Stimulated activated CD8-positive, alpha-beta memory T cell treated with anti-CD3 and anti-CD28 coated beads, Interleukin-12 subunit alpha, Interleukin-12 subunit beta, amount 100 ng/mL, for 1 hour (primary cell): ENCODE data around the gene RASGEF1C.
"Not testable (repeated sequence)": the region's sequence is repeated elsewhere in the genome, so short reads cannot be mapped to it uniquely, and the experiment has no call there.

Experiments
- DNase-seq: peaks from one replicate; pipeline ENCODE4 v3.0.0-alpha.2; 2020; ENCODE audit warnings: low read depth

RASGEF1C gene

DNA sequence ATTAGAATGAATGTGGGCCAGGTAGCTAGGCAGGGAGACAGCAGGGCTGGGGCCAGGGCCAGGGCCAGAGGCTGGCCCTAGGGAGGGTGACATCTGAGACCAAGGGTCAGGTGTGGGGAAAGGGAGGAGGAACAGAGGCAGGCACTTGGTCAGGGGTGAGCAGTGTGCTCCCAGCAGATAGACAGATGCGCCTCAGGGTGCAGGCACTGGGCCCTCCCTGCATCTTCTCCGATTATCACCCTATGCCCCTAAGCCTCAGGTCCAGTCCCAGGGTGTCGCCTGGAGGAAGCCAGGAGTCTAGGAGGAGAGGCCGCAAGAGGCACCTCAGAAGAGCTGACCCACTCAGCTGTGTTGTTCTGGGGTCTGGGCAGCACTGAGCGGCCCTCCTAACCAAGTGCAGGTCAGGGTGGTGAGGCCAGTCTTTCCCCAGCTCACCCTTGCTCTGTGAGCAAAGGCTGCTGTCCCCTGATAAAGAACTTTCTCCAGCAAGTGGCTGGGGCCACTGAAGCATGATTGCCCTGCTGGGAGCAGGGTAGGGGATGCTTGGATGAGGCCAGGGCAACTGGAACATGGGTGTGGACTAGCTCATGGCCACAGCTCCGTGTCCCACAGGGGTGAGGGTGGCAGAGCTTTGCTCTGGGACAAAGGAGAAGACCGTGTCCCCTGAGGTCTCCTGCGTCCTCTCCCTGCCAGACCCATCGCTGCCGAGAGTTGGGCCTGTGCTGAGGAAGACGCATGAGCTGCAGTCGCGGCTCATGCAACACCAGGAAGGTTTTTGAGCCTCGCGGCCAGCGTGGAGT is 2.1 kb upstream of the RASGEF1C start:
- DNase-seq, result no peak

DNA sequence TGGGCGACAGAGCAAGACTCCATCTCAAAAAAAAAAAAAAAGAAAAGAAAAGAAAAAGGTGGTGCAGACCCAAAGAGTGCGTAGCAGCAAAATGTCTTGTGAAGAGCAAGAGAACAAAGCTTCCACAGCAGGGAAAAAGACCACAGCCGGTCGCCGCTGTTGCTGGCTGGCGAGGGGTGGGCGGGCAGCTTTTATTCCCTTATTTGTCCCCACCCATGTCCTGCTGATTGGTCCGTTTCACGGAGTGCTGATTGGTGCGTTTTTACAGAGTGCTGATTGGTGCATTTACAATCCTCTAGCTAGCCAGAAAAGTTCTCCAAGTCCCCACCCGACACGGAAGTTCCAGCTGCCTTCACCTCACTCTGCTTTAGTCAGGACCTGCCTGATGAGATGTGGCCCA is 1.1 kb upstream of the RASGEF1C start:
- not testable (repeated sequence) for DNase-seq

DNA sequence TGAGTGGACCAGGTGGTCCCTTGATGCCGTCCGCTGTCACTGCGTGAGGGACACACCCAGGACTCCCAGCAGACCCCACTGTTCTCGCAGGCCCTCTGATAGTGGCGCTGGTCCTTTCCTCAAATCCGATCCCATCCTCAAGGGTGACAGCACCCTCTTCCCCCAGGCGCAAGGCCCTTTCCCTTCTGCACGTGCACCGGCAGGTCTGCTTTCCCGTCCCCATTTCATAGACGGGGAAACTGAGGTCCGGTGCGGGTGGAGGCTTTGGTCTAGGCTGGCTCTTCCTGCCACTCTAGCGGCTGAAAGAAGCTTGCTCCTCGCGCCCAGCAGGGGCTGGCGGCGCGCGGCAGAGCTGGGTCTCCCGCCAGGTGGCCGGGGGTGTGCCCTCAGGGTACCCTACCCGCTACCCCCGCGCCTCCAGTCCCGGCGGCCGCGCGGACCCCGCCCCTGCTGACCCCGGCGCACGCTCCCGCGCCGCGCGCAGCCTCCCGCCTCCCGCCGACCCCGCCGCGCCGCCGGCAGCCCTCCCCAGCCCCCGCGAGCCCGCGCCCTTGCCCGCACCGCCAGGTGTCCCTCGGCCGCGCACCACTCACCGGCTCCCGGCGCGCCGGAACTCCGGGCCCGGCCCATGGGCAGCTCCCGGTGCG is 453 bp downstream of the RASGEF1C start:
- DNase-seq, result no peak

DNA sequence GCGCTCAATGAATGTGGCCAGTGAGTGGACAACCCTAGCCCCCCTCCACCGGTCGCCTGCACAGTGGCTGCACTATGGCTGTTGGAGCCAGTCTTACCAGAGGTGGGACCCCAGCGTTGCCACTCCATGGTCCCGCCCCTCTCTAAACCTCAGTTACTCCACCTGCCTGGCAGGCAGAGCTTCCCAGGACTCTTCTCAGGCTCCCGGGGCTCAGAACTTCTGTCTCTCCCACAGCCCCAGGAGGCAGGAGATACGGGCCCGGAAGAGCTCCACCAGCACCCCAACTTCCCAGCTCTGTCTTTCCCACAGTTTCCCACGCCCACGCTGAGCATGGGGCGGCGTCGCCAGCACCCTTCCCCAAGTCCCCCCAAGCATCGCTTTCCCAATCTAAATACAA is 975 bp downstream of the RASGEF1C start:
- DNase-seq, result no peak

DNA sequence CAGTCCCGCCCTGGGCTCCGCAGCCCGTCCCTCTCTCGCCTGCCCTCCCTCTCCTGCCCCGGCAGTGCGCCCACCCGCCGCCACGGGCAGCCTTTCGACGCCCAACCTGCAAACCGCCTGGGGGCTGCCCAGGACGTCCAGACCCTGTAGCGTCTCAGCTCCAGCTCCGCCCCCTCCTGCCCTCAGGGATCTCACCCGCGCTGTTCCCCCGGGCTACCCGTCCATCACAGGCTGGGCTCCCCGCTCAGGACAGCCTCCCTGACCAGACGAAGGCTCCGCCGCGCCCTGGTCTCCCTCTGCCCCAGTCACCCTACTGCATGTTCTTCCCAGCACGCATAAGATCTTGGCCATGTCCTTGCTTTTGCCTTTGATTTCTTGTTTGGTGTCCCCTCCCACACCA is 1.4 kb downstream of the RASGEF1C start:
- DNase-seq, result no peak

DNA sequence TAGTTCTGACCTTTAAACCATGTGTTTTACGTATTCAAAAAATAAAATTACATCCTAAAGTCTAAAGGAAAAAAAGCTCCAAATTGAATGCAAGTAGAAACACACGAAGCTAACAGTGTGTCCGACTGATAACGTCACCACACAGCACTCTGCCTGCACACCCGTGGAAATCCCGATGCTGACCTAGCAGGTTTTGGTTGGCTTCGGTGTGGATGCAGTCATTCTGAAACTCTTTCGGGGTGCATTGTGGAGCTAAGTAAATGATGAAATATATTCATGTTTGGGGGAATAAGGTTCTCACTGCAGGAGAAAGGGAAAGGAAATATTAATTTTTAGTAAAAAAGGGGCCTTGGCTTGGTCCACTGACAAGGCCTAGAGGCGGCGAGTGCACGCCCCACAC is 2.0 kb downstream of the RASGEF1C start:
- DNase-seq, result no peak

DNA sequence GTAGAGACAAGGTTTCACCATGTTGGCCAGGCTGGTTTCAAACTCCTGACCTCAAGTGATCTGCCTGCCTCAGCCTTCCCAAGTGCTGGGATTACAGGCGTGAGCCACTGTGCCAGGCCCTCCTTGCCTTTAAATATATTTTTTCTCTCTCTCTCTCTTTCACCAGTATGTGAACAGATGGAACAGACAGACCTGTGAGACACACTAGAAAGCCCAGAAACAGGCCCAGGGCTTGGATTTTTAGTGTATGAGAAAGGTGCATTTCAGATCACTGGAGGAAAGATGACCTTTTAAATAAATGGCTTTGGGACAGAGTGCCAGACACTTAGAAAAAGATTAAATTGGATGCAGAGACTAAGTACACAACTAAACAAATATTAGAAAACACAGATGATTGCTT is 3.1 kb downstream of the RASGEF1C start:
- DNase-seq, result no peak

DNA sequence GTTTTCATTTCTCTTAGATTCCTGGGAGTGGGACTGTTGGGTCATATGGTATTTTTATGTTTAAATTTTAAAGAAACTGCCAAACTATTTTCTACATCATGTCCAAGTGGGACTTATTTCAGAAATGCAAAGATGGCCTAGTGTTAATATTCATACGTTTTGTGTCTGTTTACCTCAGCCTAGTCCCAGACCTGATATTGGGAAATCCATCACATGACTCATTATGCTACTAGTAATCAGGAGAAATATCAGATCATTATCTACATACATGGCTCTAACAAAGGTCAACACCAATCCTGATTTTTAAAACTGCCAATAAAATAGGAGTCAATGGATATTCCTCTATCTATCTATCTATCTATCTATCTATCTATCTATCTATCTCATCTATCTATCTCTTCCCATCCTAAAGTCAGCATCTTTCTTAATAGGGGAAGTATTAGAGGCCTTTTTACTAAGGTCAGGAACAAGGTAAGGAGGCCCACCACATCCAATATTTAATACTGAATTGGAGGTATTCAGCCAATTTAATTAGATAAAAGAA is 4.7 kb downstream of the RASGEF1C start:
- no peak for DNase-seq

DNA sequence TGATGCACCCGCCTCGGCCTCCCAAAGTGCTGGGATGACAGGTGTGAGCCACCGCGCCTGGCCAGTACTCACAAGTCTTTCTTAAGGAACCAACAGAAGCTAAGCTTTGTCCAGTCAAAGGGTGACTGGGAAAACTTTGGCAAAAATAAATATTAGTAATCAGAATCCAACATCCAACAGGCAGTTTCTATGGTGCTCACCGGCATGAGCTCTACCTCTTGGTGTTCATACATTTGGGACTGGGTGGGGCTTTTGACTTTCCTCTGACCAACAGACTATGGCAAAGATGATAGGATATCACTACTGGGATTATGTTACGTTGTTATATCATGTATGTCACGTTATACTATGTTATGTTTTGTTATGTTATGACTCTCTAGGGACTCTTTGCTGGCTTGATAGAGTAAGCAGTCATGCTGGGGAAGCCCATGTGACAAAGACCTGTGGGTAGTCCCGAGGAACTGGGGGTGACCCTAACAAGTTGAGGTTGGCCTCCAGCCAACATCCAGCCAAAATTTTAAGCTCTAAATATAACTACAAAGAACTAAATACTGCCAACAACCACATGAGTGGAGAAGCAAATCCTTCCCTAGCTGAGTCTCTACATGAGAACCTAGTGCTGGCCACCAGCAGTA is 6.0 kb downstream of the RASGEF1C start:
- no peak for DNase-seq

DNA sequence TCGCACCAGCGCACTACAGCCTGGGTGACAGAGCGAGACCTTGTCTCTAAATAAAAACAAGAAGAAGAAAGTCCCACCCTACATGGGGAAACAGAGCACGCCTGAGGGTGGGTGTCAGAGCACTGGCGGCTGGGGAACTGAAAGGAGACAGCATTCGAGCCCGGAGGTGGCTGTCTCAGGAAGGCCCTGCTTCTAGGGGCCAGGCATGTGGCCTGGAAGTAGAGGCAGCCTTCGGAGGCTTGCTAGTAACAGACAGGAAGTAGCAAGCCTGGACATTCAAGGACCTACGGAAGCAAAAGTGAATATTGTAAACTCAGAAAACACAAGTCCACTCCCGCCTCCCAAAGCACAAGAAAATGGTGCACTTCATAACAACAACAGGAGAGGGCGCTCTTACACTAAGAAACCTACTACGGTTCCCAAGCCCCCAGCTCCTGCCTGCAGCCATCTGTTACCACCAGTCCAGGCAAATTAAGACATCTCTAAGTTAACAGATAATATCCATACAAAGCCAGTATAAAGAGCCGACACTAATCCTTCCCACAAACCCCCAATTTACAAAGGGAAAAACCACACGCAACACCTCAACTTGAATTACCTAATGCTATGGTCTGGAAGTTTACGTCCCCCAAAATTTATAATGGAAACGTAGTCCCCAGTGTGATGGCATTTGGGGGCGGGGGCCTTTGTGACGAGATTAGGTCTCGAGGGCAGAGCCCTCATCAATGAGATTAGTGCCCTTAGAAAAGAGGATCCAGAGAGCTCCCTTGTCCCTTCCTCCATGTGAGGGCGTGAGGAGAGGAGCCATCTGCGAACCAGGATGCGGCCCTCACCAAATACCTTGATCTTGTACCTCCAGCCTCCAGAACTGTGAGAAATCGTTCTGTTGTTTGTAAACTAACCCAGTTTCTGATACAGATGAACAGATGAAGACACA is 7.7 kb downstream of the RASGEF1C start:
- DNase-seq, result no peak

DNA sequence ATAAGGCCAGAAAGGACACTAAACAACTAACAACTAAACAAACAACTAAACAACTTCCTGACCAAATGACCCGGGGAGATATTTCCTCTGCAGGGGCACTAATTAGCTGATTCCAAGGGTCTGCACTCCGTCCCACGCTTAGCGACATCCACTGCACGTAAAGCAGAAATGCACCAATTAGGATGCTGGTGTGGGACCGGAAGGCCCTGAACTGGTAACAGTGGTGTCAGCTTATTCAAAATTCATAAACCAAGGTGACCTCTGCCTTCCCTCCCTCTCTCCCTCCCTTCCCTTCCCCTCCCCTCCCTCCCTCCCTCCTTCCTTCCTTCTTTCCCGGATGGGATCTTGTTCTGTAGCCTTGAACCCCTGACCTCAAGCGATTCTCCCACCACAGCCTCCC is 9.6 kb downstream of the RASGEF1C start:
- no peak for DNase-seq

DNA sequence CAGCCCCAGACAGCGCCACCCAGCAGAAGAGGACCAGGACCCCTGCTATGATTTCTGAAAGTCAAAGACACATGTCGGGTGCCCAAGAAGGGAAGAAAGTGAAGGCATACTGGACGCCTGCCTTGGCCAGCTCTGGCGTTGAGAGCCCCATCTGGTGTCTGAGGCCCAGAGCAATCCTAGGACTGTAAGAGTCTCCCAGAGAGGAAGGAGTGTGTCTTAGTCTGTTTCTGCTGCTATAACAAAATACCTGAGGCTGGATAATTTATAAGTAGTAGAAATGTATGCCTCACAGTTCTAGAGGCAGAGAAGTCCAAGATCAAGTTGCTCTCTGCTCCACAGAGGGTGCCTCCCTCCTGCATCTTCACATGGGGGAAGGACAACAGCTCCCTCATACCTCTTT is 10.8 kb downstream of the RASGEF1C start:
- no peak for DNase-seq

DNA sequence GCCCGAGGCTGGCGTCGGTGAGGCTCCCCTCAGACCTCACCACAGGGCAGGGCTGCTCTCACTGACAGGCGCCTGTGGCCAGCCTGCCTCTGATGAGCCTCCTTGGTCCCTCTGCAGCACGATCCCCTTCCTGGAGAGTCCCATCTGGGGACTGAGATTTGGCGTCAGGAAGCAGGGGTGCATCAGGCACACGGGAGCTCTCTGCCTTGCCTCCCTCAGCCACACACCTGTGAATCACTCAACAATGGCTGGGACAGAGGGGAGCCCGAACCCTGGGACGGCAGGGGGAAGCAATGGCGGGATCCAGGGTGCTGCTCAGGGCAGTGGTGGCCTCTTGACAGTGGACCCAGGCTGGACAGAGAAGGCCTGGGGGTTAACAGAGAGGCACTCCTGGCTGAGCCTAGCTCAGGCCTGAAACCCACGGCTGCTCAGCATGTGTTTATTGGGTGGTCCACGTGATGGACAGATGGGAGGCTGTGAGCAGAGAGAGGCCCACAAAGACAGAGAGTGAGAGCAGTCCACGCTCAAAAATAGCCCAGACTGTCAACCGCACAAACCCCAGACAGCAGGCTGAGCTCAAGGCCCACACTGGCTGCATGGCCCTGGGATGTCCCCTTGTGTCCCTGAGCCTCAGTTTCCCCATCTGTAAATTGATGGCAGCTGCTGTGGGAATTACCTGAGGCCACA is 11.9 kb downstream of the RASGEF1C start:
- DNase-seq, result no peak

DNA sequence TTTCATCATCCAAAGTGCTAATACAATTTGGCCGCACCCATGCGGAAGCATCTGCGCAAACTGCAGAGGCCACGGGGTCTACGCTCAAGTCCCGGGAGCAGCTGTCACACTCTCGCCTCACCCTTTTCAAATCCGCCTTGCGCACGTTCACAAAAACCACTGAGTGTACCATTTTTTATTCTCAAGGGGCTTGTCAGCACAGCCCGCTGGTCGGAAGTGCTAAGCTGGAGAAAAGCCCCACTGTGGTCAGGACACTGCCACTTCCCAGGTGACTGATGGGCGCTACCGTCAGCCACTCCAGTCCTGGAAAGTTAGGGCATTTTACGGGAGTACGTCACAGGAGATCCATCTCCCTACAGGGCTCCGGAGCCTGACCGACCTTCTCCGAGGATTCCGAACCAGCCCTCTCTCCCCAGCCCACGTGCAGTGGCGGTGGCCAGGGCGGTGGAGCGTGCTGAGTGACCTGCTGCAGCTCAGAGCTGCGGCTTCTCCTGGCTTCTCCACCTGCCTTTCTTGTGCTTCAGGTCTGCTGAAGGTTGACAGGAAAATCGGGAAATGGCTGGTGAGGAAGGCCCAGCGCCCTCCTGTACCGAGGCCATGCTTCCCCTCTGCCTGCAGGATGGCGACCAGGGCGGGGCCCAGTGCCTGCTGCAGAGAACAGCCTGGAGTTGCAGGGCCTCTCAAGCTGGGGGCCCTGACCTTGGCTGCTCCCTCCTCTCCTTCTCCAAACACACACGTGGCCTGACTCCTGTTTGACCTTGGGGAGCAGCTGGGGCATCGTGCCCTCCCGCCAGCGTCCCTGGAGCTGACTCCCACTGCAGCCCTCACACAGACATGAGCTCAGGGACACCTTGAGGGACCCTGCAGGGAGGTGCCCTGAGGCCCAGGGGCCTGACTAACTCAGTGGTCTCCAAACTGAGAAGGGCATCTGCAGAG is 14.3 kb downstream of the RASGEF1C start:
- DNase-seq, result no peak

DNA sequence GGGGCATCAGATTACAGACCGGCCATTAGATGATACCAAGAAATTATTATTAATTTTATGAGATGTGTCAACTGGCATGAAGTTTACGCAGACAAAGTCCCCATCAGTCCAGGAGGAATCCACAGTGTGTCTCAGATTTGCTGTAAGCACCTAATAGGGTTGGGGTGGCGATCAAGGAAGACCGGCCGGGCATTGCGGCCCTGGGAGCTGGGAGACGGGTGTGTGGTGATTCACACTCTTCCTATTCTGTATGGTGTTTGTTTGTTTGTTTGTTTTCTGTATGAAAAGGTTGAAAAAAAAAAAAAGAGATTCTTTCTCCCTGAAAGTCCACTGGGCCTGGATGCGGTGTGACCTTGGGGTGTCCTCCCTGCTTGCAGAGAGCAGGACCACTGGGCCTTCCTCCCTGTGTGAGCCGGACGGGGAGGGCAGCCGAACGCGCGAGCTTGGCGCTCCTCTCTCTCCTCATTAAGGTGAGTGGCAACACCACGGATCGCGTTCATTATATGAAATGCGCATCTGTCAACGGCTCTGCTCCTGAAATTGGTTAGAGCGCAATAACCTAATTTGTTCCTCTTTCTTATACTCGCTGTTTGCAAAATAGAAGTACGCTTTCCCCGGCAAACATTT is 15.1 kb downstream of the RASGEF1C start:
- DNase-seq, result no peak

DNA sequence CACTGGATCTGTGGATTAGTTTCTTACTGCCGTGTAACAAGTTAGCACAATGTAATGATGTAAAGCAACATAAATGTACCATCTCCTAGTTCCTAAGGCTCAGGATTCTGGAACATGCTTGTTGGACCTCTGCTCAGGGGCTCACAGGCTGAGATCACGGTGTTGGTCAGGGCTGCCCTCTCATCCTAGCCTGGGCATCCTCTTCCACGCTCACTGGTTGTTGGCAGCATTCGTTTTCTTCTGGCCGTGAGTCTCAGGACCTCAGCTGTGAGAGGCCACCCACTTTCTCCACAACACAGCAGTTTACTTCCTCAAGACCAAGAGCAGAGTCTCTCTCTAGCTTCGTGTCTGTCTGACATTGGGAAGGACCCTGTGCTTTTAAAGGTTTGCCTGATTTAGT is 17.3 kb downstream of the RASGEF1C start:
- no peak for DNase-seq

DNA sequence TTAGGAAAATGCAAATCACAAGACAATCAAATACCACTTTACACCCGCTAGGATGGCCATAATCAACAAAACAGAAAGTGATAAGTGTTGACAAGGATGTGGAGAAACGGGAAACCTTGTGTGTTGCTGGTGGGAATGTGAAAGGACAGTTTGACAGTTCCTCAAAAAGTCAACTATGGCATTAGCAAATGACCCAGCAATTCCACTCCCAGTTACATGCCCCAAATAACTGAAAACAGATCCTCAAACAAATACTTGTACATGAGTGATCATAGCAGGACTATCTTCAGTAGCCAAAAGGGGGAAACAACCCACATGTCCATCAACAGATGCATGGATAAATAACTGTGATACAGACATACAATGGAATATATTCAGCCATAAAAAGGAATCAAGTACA is 21.2 kb downstream of the RASGEF1C start:
- no peak for DNase-seq

DNA sequence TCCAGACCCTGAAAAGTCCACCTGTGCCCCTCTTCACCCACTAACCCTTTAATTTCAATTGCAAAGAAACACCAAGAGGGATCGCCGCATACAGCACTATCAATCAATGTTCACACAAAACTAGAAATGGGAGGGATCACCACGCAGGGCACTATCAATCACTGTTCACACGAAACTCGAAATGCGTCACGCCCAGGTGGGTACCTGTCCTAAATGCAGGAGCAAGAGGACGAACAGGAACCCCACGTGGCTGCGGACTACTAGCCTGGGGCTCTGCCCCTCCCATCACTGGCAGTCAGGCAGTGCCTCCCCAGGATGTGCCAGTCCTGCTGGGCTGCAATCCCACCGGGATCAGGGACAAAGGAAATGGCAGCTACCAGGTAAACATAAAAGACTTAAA is 28.2 kb downstream of the RASGEF1C start:
- DNase-seq, result no peak

DNA sequence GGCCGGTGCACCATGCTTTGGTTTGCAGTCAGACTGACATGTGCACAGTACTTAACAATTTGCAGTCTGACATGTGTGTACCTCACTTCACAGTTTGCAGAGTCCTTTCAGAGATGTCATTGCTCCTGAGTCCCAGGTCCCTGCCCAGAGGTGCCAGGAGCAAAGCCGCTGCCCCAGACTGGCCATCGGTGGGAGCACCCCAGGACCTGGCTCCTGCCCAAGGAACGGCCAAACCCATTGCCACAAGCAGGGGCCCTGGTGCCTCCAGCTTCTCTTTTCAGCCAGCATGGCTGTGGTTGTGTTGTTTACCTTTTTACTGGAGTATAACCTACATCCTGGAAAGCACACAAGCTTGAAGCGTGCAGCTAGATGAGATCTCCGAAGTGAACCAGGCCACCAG is 28.6 kb downstream of the RASGEF1C start:
- no peak for DNase-seq
